Liver (tissue), 3 donors: ENCODE data around the gene PDLIM1.

Experiments
- ATF3 ChIP-seq: IDR thresholded peaks from 2 replicates; pipeline ENCODE4 v1.6.1; 2016; ENCODE audit warnings: antibody characterized with exemption
- GABPA ChIP-seq, 2 donors: IDR thresholded peaks in 1 of 2; conservative IDR thresholded peaks in 1 of 2; 2 replicates each; pipeline ENCODE4 v1.6.1; 2016; ENCODE audit warnings: antibody characterized with exemption in 2 of 2, mild to moderate bottlenecking in 1 of 2, moderate library complexity in 1 of 2
- RAD21 ChIP-seq, 2 donors: IDR thresholded peaks; 2 replicates each; pipeline ENCODE4 v1.6.1; 2016; ENCODE audit warnings: antibody characterized with exemption in 2 of 2, mild to moderate bottlenecking in 2 of 2
- REST ChIP-seq: IDR thresholded peaks from 2 replicates; pipeline ENCODE4 v1.6.1; 2016; ENCODE audit warnings: antibody characterized with exemption, mild to moderate bottlenecking
- SP1 ChIP-seq: IDR thresholded peaks from 2 replicates; pipeline ENCODE4 v1.6.1; 2018; ENCODE audit warnings: antibody characterized with exemption, mild to moderate bottlenecking
- TAF1 ChIP-seq: conservative IDR thresholded peaks from 2 replicates; pipeline ENCODE4 v1.6.1; 2016; ENCODE audit warnings: antibody characterized with exemption, mild to moderate bottlenecking
- YY1 ChIP-seq: IDR thresholded peaks from 2 replicates; pipeline ENCODE4 v1.6.1; 2016; ENCODE audit warnings: antibody characterized with exemption, mild to moderate bottlenecking
- TF ChIP-seq, protein P1 (sequence below): fragments of 150-350 bp; IDR thresholded peaks from 2 replicates; pipeline ENCODE4 v1.5.1; 2017; ENCODE audit warnings: improper control_type of control experiment, low read depth, low read length; ENCODE audit not compliant: missing input control
- donor health status: healthy.
- donor health status: healthy.

DNA sequence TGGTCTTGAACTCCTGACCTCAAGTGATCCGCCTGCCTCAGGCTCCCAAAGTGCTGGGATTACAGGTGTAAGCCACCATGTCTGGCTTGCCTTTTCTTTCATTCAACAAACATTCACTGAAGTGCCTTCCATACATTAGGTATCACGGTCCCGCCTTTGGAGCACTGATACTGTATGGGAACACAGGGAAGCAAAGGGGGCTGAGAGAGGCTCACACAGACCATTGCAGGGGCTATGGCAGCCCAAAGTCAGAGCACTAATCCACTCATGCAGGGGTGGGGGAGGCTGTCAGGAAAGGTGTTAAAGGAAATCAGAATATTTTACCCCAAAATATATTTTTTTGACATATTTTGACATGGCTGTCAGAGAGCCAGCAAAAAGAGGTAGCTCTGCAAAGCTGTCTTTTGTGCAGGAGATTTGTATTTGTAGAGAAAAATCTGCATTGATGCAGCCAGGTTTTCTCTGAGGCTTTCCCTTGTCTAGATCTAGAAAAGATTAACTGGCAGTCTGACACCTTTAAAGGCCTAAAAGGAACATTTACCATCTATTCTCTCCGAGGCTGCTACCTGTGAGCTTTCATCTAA lies 42.0 kb upstream of the PDLIM1 start:
- TF ChIP-seq, protein P1, sequence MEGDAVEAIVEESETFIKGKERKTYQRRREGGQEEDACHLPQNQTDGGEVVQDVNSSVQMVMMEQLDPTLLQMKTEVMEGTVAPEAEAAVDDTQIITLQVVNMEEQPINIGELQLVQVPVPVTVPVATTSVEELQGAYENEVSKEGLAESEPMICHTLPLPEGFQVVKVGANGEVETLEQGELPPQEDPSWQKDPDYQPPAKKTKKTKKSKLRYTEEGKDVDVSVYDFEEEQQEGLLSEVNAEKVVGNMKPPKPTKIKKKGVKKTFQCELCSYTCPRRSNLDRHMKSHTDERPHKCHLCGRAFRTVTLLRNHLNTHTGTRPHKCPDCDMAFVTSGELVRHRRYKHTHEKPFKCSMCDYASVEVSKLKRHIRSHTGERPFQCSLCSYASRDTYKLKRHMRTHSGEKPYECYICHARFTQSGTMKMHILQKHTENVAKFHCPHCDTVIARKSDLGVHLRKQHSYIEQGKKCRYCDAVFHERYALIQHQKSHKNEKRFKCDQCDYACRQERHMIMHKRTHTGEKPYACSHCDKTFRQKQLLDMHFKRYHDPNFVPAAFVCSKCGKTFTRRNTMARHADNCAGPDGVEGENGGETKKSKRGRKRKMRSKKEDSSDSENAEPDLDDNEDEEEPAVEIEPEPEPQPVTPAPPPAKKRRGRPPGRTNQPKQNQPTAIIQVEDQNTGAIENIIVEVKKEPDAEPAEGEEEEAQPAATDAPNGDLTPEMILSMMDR, result no peak
- TF ChIP-seq RAD21 (IDR thresholded peaks at IDR 0.05), result no peak
- TF ChIP-seq TAF1, result no peak
- TF ChIP-seq YY1, result no peak
- no peak for TF ChIP-seq ATF3
- no peak for TF ChIP-seq SP1
- no peak for TF ChIP-seq REST
- no peak for TF ChIP-seq GABPA (IDR thresholded peaks at IDR 0.05 in 1 of 2, conservative IDR thresholded peaks at IDR 0.05 in 1 of 2)
